HEK293 (cell line): ENCODE data around the gene APOBEC3B.

Source experiments
- CTCF ChIA-PET: fragments of 350-600 bp; formaldehyde crosslinking; extraction: SDS; loops from one replicate; lab custom pipeline; 2021; ENCODE audit warnings: antibody characterized with exemption; lab: Yijun Ruan, JAX
- POLR2A ChIA-PET: fragments of 300-600 bp; formaldehyde crosslinking; extraction: SDS; loops from one replicate; lab custom pipeline; 2020; ENCODE audit warnings: antibody characterized with exemption, inconsistent platforms; lab: Yijun Ruan, JAX
- H3K27ac ChIP-seq: fragments of 200-500 bp; sonication (Bioruptor generic); 2 replicates; pipeline ENCODE4 v1.5.1; 2014; ENCODE audit warnings: low read depth, low read length, control low read depth, inconsistent platforms; ENCODE audit errors: extremely low read depth
- H3K36me3 ChIP-seq, 2 experiments: fragments of 200-500 bp in 1 of 2; sonication (Bioruptor generic) in 1 of 2; 1 replicate in 1 of 2; 2 replicates in 1 of 2; pipeline ENCODE4 v1.5.1; 2014 to 2017; ENCODE audit warnings: inconsistent platforms in 2 of 2, low read length in 2 of 2; ENCODE audit not compliant: control insufficient read depth in 2 of 2, insufficient read depth in 1 of 2
- H3K4me1 ChIP-seq: fragments of 200-500 bp; sonication (Bioruptor generic); 2 replicates; pipeline ENCODE4 v1.5.1; 2014; ENCODE audit warnings: mild to moderate bottlenecking, low read length, inconsistent platforms; ENCODE audit not compliant: control insufficient read depth, insufficient read depth
- H3K4me3 ChIP-seq: 2 replicates; pipeline ENCODE4 v1.5.1; 2011; ENCODE audit warnings: low read depth, mild to moderate bottlenecking, control low read depth, low read length, moderate library complexity
- H3K9me3 ChIP-seq: fragments of 200-500 bp; sonication (Bioruptor generic); 2 replicates; pipeline ENCODE4 v1.5.1; 2014; ENCODE audit warnings: low read depth, low read length, inconsistent platforms; ENCODE audit not compliant: control insufficient read depth, insufficient read depth
- BCL6B ChIP-seq: fragments of 450-650 bp; formaldehyde crosslinking; IDR thresholded peaks from 2 replicates; pipeline ENCODE4 v1.5.1; 2017; ENCODE audit warnings: missing biosample characterization, missing genetic modification characterization
- RBAK ChIP-seq: fragments of 450-650 bp; formaldehyde crosslinking; IDR thresholded peaks from 2 replicates; pipeline ENCODE4 v1.5.1; 2016; ENCODE audit warnings: missing biosample characterization, missing genetic modification characterization
- REST ChIP-seq: fragments of 450-650 bp; formaldehyde crosslinking; IDR thresholded peaks from 2 replicates; pipeline ENCODE4 v1.5.1; 2016; ENCODE audit warnings: missing biosample characterization, missing genetic modification characterization
- SCRT1 ChIP-seq: fragments of 450-650 bp; formaldehyde crosslinking; IDR thresholded peaks from 2 replicates; pipeline ENCODE4 v1.5.1; 2016; ENCODE audit warnings: missing biosample characterization, missing genetic modification characterization, borderline replicate concordance
- SP3 ChIP-seq: fragments of 450-650 bp; formaldehyde crosslinking; IDR thresholded peaks from 2 replicates; pipeline ENCODE4 v1.5.1; 2016; ENCODE audit warnings: missing biosample characterization, missing genetic modification characterization
- YY1 ChIP-seq: fragments of 450-650 bp; formaldehyde crosslinking; IDR thresholded peaks from 2 replicates; pipeline ENCODE4 v1.5.1; 2018; ENCODE audit warnings: missing biosample characterization, missing genetic modification characterization
- ZBTB44 ChIP-seq: fragments of 450-650 bp; IDR thresholded peaks from 2 replicates; pipeline ENCODE4 v1.5.1; 2018; ENCODE audit warnings: missing biosample characterization, mild to moderate bottlenecking, missing genetic modification characterization
- ZBTB7A ChIP-seq: fragments of 450-650 bp; formaldehyde crosslinking; IDR thresholded peaks from 2 replicates; pipeline ENCODE4 v1.5.1; 2016; ENCODE audit warnings: low read depth, missing biosample characterization, missing genetic modification characterization
- ZFP3 ChIP-seq: fragments of 450-650 bp; formaldehyde crosslinking; IDR thresholded peaks from 2 replicates; pipeline ENCODE4 v1.5.1; 2016; ENCODE audit warnings: low read depth, missing biosample characterization, missing genetic modification characterization
- ZNF138 ChIP-seq: fragments of 450-650 bp; formaldehyde crosslinking; IDR thresholded peaks from 2 replicates; pipeline ENCODE4 v1.5.1; 2016; ENCODE audit warnings: missing biosample characterization, missing genetic modification characterization, borderline replicate concordance
- ZNF16 ChIP-seq: fragments of 450-650 bp; formaldehyde crosslinking; IDR thresholded peaks from 2 replicates; pipeline ENCODE4 v1.5.1; 2016; ENCODE audit warnings: low read depth, missing biosample characterization, missing genetic modification characterization
- ZNF362 ChIP-seq: fragments of 450-650 bp; formaldehyde crosslinking; IDR thresholded peaks from 2 replicates; pipeline ENCODE4 v1.5.1; 2016; ENCODE audit warnings: missing biosample characterization, missing genetic modification characterization
- ZNF366 ChIP-seq: fragments of 450-650 bp; formaldehyde crosslinking; conservative IDR thresholded peaks from 2 replicates; pipeline ENCODE4 v1.5.1; 2016; ENCODE audit warnings: missing biosample characterization, missing genetic modification characterization
- ZNF449 ChIP-seq: fragments of 450-650 bp; formaldehyde crosslinking; IDR thresholded peaks from 2 replicates; pipeline ENCODE4 v1.5.1; 2017; ENCODE audit warnings: missing biosample characterization, mild to moderate bottlenecking, missing genetic modification characterization, moderate library complexity
- ZNF513 ChIP-seq: fragments of 450-650 bp; IDR thresholded peaks from 2 replicates; pipeline ENCODE4 v1.5.1; 2018; ENCODE audit warnings: missing biosample characterization, missing genetic modification characterization
- ZNF596 ChIP-seq: fragments of 450-650 bp; IDR thresholded peaks from 2 replicates; pipeline ENCODE4 v1.5.0; 2018; ENCODE audit warnings: missing biosample characterization, mild to moderate bottlenecking, missing genetic modification characterization, moderate library complexity
- ZNF610 ChIP-seq: fragments of 450-650 bp; formaldehyde crosslinking; IDR thresholded peaks from 2 replicates; pipeline ENCODE4 v1.5.1; 2016; ENCODE audit warnings: missing biosample characterization, missing genetic modification characterization, borderline replicate concordance
- ZNF707 ChIP-seq: fragments of 450-650 bp; formaldehyde crosslinking; IDR thresholded peaks from 2 replicates; pipeline ENCODE4 v1.5.1; 2016; ENCODE audit warnings: missing biosample characterization, missing genetic modification characterization
- ZNF747 ChIP-seq: fragments of 450-650 bp; formaldehyde crosslinking; IDR thresholded peaks from 2 replicates; pipeline ENCODE4 v1.5.1; 2016; ENCODE audit warnings: missing biosample characterization, missing genetic modification characterization

Gene APOBEC3B

GRCh38 chr22:38973289-38974169 is 8.6 kb upstream of the APOBEC3B start (continued):
- TF ChIP-seq ZNF362, result peak; percentile 65; the same call in 1 of the 2 replicates

GRCh38 chr22:38974170-38974825 is 7.8 kb upstream of the APOBEC3B start:
- CTCF ChIA-PET, result interaction anchor here (0.6 to 3.2 kb wide), 24 partner anchors 10 to 357 kb away, joined by 3 to 44 read pairs (median 5); partner anchors contain the start of gene CBX6
- Histone ChIP-seq H3K36me3 (no peaks in the 10 kb centered on the region), H3K9me3 (no peaks in the 10 kb centered on the region), H3K4me1 (no peaks in the 10 kb centered on the region), H3K4me3 (no peak overlapping the region), H3K27ac (no peak overlapping the region)
- TF ChIP-seq ZNF610 (no peak), ZNF747 (tag by site-specific recombination) (no peak)
- POLR2A ChIA-PET, result no interaction called here

GRCh38 chr22:38974826-38975175 is 7.3 kb upstream of the APOBEC3B start:
- Histone ChIP-seq H3K4me3 (no peak overlapping the region), H3K27ac (no peak overlapping the region), H3K4me1 (no peaks in the 10 kb centered on the region), H3K9me3 (no peaks in the 10 kb centered on the region), H3K36me3 (no peaks in the 10 kb centered on the region)
- TF ChIP-seq ZNF138 (tag by site-specific recombination) (no peak), ZFP3 (tag by site-specific recombination) (no peak), SCRT1 (no peak), ZBTB7A (tag by site-specific recombination) (no peak), SP3 (no peak), ZNF596 (no peak), REST (tag by site-specific recombination) (no peak), ZNF513 (tag by site-specific recombination) (no peak), RBAK (tag by site-specific recombination) (no peak), ZNF366 (tag by site-specific recombination) (no peak), ZNF16 (tag by site-specific recombination) (no peak), ZBTB44 (no peak), BCL6B (no peak), YY1 (tag by site-specific recombination) (no peak), ZNF707 (tag by site-specific recombination) (no peak), ZNF449 (tag by site-specific recombination) (no peak)
- CTCF ChIA-PET, result interaction anchor here (0.6 to 3.2 kb wide), 10 partner anchors 29 to 210 kb away, joined by 3 to 44 read pairs (median 4); partner anchors contain the start of gene CBX6
- POLR2A ChIA-PET, result interaction anchor here (1.0 to 1.2 kb wide), 2 partner anchors 29 to 336 kb away, joined by 3 to 5 read pairs; no protein-coding TSS in a partner anchor
